GM12864 (cell line): Measurements from ENCODE around the gene IPCEF1.
A peak's percentile ranks its signal among the peaks of the same experiment; 100 is the strongest.
"Not testable (repeated sequence)": the region's sequence is repeated elsewhere in the genome, so short reads cannot be mapped to it uniquely, and the experiment has no call there.

ENCODE experiments used
- DNase-seq: peaks from one replicate; pipeline ENCODE4 v3.0.0-alpha.2; 2011; ENCODE audit warnings: low read depth
- H3K4me3 ChIP-seq: 2 replicates; pipeline ENCODE4 v1.5.1; 2011; ENCODE audit warnings: mild to moderate bottlenecking, low read depth, low read length, control low read depth
- TF ChIP-seq, protein P1 (sequence below): IDR thresholded peaks from 2 replicates; pipeline ENCODE4 v1.5.1; 2011; ENCODE audit warnings: low read depth, mild to moderate bottlenecking, moderate library complexity, low read length, control low read depth, inconsistent platforms; ENCODE audit errors: missing control alignments

The IPCEF1 gene

DNA sequence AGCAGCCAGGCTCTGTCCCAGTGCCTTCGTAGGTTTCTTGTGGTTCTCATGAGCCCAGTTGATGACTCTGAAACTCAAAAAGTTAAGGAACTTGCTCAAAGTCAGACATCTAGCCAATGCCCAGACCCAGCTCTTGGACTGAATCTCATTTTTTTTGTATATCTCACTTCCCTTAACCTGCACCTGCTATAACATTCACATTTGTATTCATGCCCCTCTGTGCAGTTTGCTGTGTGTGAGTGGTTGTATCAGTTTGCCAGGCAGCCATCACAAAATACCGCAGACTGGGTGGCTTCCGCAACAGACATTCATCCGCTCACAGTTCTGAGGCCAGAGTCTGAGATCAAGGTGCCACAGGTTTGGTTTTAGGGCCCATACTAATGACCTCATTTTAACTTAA, 49.9 kb downstream of the IPCEF1 start:
- peak; percentile 36 for DNase-seq

DNA sequence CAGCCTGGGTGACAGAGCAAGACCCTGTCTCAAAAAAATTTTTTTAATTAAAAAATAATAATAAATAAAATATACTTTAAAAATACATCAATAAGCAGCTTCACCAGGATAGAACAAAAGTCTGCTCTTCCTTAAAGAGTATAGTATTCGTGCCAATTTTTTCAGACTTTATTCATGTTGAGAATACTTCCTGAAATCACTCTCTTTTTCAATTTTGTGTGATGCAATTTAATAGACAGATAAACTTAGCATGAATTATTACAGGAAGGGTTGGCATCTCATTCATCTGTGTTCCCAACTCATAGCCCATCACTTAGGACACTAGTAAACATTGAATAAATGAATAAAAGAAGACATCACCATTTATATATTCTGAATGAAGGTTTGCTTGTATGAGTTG, 52.4 kb downstream of the IPCEF1 start:
- DNase-seq = no peak
- H3K4me3 ChIP-seq = no peak overlapping the region
- TF ChIP-seq, protein P1, sequence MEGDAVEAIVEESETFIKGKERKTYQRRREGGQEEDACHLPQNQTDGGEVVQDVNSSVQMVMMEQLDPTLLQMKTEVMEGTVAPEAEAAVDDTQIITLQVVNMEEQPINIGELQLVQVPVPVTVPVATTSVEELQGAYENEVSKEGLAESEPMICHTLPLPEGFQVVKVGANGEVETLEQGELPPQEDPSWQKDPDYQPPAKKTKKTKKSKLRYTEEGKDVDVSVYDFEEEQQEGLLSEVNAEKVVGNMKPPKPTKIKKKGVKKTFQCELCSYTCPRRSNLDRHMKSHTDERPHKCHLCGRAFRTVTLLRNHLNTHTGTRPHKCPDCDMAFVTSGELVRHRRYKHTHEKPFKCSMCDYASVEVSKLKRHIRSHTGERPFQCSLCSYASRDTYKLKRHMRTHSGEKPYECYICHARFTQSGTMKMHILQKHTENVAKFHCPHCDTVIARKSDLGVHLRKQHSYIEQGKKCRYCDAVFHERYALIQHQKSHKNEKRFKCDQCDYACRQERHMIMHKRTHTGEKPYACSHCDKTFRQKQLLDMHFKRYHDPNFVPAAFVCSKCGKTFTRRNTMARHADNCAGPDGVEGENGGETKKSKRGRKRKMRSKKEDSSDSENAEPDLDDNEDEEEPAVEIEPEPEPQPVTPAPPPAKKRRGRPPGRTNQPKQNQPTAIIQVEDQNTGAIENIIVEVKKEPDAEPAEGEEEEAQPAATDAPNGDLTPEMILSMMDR = no peak

More for the DNA sequence above, 49.9 kb downstream of the IPCEF1 start:
- TF ChIP-seq, protein P1 = no peak
- no peak overlapping the region for H3K4me3 ChIP-seq

DNA sequence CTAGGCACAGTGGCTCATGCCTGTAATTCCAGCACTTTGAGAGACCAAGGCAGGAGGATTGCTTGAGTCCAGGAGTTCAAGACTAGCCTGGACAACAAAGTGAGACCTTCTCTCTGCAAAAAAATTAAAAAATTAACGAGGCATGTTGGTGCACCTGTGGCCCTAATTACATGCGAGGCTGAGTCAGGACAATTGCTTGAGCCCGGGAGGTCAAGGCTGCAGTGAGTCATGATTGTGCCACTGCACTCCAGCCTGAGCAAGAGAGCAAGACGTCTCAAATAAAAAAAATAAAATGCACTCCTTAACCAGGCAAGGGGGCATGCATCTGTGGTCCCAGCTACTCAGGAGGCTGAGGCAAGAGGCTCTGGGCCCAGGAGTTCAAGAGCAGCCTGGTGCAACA, 53.0 kb downstream of the IPCEF1 start:
- DNase-seq, H3K4me3 ChIP-seq: not testable (repeated sequence)

DNA sequence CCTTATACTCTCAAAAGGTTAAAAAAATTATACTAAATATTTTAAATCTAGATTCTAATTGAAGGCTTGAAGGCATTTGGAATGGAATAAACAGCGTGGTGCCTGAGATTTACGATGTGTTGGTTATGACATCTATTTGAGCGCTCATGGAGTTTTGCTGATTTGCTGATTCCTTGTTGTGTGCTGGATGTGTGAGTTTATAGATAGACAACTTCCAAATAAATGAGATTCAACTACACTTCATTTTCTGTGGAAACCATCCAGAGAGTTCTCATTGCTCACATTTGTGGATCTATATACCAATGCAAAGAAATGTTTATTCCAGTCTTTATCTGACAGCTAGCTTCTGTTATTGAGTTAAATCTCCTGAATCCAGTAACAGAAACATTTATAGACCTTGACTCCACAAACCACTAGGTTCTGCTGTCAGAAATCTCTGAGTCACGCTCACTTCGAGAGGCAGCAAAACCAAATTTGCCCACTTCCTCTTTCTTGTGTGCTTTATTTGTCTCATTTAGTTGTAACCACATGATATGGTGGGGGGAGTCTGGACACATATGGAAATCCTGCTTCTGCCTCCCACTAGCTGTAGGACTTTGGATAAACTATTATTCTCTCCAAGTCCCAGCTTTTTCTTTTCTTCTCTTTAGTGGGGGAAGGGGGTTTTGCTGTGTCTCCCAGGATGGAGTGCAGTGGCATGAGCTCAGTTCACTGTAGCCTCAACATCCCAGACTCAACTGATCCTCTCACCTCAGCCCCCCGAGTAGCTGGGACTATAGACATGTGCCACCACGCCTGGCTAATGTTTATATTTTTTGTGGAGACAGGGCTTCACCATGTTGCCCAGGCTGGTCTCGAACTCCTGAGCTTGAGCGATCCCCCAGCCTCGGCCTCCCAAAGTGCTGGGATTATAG, 54.5 kb downstream of the IPCEF1 start:
- TF ChIP-seq, protein P1 = no peak
- no peak overlapping the region for H3K4me3 ChIP-seq
- peak; percentile 78 for DNase-seq

DNA sequence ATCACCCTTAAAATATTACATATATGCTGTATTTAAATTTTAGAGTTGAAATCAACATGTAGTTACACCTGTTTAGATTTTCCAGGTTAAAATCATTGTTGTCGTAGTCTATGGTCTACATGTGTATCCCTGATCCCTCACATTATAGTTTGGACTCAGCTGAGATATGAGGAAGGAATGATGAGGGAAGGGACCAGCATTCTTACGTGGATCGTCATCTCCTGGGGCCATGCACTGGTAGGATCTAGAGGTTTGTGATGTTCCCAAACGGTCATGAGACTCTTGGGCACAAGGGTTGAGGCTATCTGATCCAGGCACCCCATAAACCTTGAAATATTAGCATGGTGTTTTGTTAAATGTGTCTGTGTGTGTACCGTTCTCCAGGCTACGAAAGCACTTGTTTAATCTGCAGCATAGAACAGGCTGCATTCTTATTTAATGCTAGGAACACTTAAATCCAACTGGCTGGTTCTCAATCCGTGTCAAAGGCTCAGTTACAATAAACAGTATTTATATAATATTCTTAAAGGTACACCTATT, 55.4 kb downstream of the IPCEF1 start:
- DNase-seq = no peak
- no peak overlapping the region for H3K4me3 ChIP-seq
- TF ChIP-seq, protein P1 = no peak

DNA sequence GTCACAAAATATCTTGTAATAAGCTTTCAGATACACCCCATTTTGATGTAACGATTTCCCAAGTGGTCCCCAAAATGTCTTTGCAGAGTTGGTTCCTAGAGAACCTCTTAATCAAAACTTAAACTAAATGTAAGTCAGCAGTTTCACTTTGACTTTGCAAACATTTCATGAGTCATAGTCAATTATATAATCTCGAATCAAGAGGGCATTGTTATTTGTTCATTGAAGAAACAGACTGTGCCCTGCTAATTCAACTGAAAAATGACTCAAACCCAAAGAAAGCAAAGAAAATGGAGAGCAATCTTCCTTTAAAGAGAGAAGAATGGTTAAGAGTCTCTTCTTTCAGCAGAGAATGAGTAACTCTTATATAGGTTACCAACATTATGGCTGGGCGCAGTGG, 58.3 kb downstream of the IPCEF1 start:
- TF ChIP-seq, protein P1 = no peak
- H3K4me3 ChIP-seq = no peak overlapping the region
- no peak for DNase-seq

DNA sequence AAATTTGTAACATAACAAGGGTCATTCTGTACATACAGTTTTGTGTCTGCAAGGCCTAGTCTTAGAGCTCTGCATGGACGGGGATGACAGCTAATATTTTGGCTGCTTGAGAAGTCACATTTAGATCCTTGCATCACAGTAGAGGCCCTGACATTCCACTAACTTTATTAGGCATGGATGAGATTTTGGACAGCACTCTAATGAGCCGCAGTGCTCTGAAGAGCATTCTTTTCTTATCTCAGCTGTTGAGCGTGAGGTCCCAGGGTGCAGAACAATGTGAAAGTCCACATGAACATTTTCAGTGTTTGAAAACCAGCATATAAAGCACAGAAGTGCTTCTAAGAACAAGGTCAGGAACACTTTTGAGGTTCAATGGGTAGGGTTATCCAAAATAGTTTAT, 58.9 kb downstream of the IPCEF1 start:
- TF ChIP-seq, protein P1 = no peak
- DNase-seq = no peak
- no peak overlapping the region for H3K4me3 ChIP-seq
